ENCODE data around the gene GNAT3. TPM values are rescaled to one million over a fixed set of nuclear protein-coding genes. Genes with fewer than 3 reads are reported as not detected.

GNAT3 gene
- total and polyA plus RNA-seq, 2 donors (not counting 3 experiments of a cell fraction or from before 2014, with no cell fraction given) = not detected

DNA sequence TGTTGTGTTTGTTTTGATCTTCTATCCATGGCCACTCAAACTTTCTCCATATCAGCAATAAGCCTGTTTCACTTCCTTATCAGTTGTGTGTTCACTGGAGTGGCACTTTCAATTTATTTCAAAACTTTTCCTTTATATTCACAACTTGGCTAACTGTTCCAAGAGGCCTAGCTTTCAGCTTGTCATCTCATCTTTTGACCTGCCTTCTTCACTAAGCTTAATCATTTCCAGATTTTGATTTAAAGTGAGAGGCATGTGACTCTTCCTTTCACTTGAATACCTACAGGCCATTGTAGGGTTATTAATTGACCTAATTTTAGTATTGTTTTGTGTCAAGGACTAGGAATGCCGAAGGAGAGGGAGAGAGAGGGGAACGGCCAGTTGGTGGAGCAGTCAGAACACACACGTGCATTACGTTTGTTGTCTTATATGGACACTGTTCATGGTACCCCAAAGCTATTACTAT lies 5.5 kb upstream of the GNAT3 start:
- Histone ChIP-seq H3K79me2 (ENCODE audit: control insufficient read depth, insufficient read depth, low read length) (no peaks in the 10 kb centered on the region), H3K36me3 (ENCODE audit: control insufficient read depth in 2 of 2, extremely low read depth in 1 of 2, insufficient read depth in 2 of 2, low read length in 2 of 2) (no peaks in the 10 kb centered on the region), H4K20me1 (replicated peaks; ENCODE audit: control insufficient read depth, extremely low read depth, insufficient read depth, low read length) (no peaks in the 10 kb centered on the region), H3K4me3 (replicated peaks in 1 of 3; ENCODE audit: insufficient read depth in 1 of 3, low read depth in 1 of 3, low read length in 3 of 3) (no peak overlapping the region), H3K27ac (ENCODE audit: insufficient read depth, low read depth, low read length) (no peak overlapping the region), H3K9me1 (replicated peaks; ENCODE audit: control insufficient read depth, extremely low read depth, insufficient read depth, low read length) (no peaks in the 10 kb centered on the region), H3K4me2 (ENCODE audit: insufficient read depth, low read length) (no peak overlapping the region), H3K27me3 (ENCODE audit: control insufficient read depth in 2 of 2, insufficient read depth in 2 of 2, low read length in 2 of 2) (no peaks in the 10 kb centered on the region), H3K9me3 (replicated peaks; ENCODE audit: control insufficient read depth, insufficient read depth, low read length) (no peaks in the 10 kb centered on the region), H3K9ac (replicated peaks; ENCODE audit: extremely low read depth, insufficient read depth, low read length) (no peak overlapping the region), H3K4me1 (ENCODE audit: control insufficient read depth, extremely low read depth, insufficient read depth, low read length) (no peaks in the 10 kb centered on the region), H2AFZ (ENCODE audit: low read depth, low read length) (no peak overlapping the region)
- intact Hi-C loops (cut with micrococcal nuclease) = no loop called here
- dilution Hi-C loops (cut with MboI; ENCODE audit: extremely low pct_ligation_motif_present, low sequenced_read_pairs) = no loop called here
- no peak for FAIRE-seq
- TF ChIP-seq FOS (IDR thresholded peaks at IDR 0.05; ENCODE audit: borderline replicate concordance, insufficient read depth, low read length) (no peak), GATA2 (IDR thresholded peaks at IDR 0.05; ENCODE audit: insufficient read depth, insufficient read length, low read depth, low read length) (no peak), JUN (IDR thresholded peaks at IDR 0.05; ENCODE audit: borderline replicate concordance, insufficient read depth, insufficient read length, low read depth) (no peak), POLR2AphosphoS5 (IDR thresholded peaks at IDR 0.05; ENCODE audit: insufficient read depth, low read depth, low read length) (no peak), EZH2 (IDR thresholded peaks at IDR 0.05; ENCODE audit: borderline replicate concordance, low read depth, low read length, severe bottlenecking) (no peak), MYC (IDR thresholded peaks at IDR 0.05; ENCODE audit: low read depth, low read length) (no peak), POLR2A (IDR thresholded peaks at IDR 0.05; ENCODE audit: low read depth, low read length) (no peak)
- TF ChIP-seq, protein P1, sequence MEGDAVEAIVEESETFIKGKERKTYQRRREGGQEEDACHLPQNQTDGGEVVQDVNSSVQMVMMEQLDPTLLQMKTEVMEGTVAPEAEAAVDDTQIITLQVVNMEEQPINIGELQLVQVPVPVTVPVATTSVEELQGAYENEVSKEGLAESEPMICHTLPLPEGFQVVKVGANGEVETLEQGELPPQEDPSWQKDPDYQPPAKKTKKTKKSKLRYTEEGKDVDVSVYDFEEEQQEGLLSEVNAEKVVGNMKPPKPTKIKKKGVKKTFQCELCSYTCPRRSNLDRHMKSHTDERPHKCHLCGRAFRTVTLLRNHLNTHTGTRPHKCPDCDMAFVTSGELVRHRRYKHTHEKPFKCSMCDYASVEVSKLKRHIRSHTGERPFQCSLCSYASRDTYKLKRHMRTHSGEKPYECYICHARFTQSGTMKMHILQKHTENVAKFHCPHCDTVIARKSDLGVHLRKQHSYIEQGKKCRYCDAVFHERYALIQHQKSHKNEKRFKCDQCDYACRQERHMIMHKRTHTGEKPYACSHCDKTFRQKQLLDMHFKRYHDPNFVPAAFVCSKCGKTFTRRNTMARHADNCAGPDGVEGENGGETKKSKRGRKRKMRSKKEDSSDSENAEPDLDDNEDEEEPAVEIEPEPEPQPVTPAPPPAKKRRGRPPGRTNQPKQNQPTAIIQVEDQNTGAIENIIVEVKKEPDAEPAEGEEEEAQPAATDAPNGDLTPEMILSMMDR (IDR thresholded peaks at IDR 0.05; ENCODE audit: extremely low read depth in 1 of 2, insufficient read depth in 1 of 2, low read depth in 1 of 2, low read length in 2 of 2) = no peak
- TF ChIP-seq, protein P2, sequence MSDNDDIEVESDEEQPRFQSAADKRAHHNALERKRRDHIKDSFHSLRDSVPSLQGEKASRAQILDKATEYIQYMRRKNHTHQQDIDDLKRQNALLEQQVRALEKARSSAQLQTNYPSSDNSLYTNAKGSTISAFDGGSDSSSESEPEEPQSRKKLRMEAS (IDR thresholded peaks at IDR 0.05; ENCODE audit: insufficient read depth, insufficient read length) = no peak
- POLR2A ChIA-PET = no interaction called here
- CTCF ChIA-PET = no interaction called here
- BruUV-seq (replicated peaks) = no TSS peak
- DNase-seq (ENCODE audit: low read depth, low spot score) = no peak

Data from endothelial cell of umbilical vein (primary cell).